NT2/D1 (cell line): Measurements from ENCODE around the gene RUVBL1.

Experiments used
- SUZ12 ChIP-seq: IDR thresholded peaks from 2 replicates; pipeline ENCODE4 v1.6.1; 2011; ENCODE audit not compliant: insufficient read length, insufficient read depth; ENCODE audit errors: extremely low read depth
- YY1 ChIP-seq: IDR thresholded peaks from 2 replicates; pipeline ENCODE4 v1.6.1; 2011; ENCODE audit not compliant: insufficient read length, insufficient read depth
- ZNF274 ChIP-seq: IDR thresholded peaks from 2 replicates; pipeline ENCODE4 v1.6.1; 2011; ENCODE audit warnings: mild to moderate bottlenecking, low read depth, low read length

DNA sequence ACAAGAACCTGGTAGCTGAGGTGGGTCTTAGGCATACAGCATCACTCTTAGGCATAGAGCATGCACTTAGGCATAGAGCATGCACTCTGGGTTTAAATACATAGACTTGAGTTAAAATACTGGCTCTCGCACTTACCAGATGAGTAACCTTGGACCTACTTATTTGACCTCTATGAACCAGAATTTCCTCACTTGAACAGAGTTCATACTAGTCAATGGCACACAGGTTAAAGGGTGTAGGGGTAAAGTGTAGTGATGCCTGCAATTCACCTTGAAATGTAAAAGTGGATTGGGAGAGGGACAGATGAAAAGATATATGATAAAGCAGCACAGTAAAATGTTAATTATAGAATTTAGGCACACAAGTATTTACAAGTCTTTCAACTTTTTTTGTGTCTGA is 1.6 kb downstream of the RUVBL1 start:
- TF ChIP-seq YY1 (no peak), ZNF274 (no peak), SUZ12 (no peak)
